GM19438 (cell line): Measurements from ENCODE around the gene SYNE2.
"Not testable (repeated sequence)": the region's sequence is repeated elsewhere in the genome, so short reads cannot be mapped to it uniquely, and the experiment has no call there.

ENCODE experiments used
- ATAC-seq: cut with Tn5 transposase; IDR thresholded peaks from one replicate; pipeline ENCODE4 v1.9.1; 2021; ENCODE audit warnings: low read depth; ENCODE audit not compliant: unreplicated experiment

The SYNE2 gene

DNA sequence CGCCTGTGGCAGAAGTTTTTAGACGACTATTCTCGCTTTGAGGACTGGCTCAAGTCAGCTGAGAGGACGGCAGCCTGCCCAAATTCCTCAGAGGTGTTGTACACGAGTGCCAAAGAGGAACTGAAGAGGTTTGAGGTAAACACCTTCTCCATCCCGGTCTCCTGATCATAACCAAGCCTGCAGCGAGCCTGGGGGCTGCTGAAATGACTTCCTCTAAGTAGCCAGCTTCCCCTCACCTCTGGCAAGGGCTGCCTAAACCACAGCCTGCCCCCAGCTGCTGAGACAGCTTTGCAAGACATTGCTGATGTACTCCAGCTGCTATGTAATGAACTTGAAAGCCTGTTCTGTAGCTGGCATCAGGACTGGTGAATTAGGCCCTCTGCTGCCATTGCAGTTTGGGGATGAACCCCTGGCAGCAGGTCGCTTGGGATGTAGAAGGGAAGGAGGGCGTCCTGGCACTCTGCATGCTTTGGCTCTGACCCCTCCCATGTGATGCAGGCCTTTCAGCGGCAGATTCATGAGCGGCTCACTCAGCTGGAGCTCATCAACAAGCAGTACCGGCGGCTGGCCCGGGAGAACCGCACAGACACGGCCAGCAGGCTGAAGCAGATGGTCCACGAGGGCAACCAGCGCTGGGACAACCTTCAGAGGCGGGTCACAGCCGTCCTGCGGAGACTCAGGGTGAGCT lies 356.8 kb downstream of the SYNE2 start:
- no peak for ATAC-seq

DNA sequence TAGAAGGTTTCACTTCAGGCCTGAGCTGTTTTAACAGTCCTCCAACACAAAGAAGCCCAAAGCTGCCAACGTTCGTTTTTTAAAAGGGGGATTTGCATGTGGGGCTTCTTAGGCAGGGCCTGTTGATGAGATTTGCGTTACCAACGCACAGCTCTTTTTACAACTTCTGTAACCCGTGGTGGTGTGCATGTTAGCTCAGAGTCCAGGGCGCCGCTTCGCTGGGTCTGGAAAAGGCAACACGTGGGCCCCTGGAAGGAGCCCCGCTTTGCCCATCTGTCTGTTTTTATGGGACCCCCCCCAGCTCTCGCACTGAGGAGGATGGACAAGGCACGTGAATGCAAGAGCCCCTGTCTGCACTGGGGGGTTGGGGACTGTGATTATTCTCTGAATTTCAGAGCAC lies 357.4 kb downstream of the SYNE2 start:
- ATAC-seq, result no peak

GRCh38 chr14:64210912-64211311 lies 358.1 kb downstream of the SYNE2 start:
- not testable (repeated sequence) for ATAC-seq

- no peak for ATAC-seq
Measured at GRCh38 chr14:64212666-64213065, 359.9 kb downstream of the SYNE2 start.

- ATAC-seq, result no peak
Measured at GRCh38 chr14:64213086-64213485, 360.3 kb downstream of the SYNE2 start.

DNA sequence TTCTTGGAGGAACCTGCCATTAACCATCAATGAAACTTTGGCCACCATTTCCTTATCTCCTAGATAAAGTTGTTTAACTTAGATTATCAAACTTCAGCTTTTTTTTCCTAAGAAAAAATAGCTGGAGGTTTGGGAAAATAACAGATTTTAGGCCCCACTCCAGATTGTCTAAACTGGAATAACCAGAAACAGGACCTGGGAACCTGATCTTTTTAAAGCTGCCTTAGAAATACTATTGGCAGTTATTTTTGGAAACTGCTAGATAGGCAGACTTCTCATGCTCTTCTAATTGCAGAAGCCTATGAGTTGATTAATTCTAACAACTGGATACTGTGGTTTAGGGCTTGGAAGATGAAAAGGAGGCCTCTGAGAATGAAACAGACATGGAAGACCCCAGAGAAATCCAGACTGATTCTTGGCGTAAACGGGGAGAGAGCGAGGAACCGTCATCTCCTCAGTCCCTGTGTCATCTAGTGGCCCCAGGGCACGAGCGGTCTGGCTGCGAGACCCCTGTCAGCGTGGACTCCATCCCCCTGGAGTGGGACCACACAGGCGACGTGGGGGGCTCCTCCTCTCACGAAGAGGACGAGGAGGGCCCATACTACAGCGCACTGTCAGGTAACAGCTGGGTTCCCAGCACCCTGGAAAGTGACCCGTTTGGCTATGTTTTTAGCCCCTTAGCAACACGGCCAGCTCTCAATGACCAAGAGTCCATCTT lies 361.2 kb downstream of the SYNE2 start:
- no peak for ATAC-seq

- ATAC-seq, result no peak
Measured at GRCh38 chr14:64215274-64215673, 362.5 kb downstream of the SYNE2 start.

- no peak for ATAC-seq
Measured at GRCh38 chr14:64215978-64216377, 363.2 kb downstream of the SYNE2 start.

DNA sequence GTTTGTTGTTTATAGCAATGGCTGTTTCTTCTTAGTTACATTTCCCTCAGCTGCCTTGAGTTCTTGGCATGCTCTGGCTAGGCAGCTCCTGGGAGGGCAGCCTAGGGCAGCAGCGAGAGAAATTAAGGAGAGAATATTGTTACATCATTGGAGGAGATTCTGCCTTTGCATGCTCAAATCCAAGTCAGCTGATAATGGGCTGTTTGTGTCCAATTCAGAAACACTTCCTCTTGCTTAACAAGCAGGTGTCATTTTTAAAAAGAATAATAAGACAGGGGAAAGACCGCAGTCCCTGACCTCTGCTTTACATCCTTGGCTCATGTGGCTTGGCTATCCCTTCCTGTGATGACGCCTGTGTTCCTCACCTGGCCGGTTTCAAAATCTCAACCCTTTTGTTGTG lies 364.5 kb downstream of the SYNE2 start:
- ATAC-seq, result no peak

DNA sequence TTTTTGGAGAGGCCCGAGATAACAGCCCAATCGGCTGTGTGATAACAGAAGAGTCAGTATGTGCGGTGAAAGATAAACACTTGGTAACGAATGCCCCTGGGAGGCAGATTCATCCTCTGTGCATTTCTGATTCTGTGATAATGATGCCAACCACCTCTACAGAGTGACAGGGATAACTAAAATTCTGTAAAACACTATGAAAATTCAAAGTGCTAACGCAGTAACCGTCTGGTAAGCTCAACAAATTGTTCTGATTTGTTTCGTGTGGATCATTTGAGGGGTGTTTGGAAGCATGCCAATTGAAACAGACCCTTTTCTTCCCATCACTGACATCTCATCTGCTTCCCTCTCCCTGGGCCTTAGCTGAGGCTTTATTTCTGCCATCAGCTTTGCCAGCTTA lies 365.0 kb downstream of the SYNE2 start:
- ATAC-seq, result no peak

DNA sequence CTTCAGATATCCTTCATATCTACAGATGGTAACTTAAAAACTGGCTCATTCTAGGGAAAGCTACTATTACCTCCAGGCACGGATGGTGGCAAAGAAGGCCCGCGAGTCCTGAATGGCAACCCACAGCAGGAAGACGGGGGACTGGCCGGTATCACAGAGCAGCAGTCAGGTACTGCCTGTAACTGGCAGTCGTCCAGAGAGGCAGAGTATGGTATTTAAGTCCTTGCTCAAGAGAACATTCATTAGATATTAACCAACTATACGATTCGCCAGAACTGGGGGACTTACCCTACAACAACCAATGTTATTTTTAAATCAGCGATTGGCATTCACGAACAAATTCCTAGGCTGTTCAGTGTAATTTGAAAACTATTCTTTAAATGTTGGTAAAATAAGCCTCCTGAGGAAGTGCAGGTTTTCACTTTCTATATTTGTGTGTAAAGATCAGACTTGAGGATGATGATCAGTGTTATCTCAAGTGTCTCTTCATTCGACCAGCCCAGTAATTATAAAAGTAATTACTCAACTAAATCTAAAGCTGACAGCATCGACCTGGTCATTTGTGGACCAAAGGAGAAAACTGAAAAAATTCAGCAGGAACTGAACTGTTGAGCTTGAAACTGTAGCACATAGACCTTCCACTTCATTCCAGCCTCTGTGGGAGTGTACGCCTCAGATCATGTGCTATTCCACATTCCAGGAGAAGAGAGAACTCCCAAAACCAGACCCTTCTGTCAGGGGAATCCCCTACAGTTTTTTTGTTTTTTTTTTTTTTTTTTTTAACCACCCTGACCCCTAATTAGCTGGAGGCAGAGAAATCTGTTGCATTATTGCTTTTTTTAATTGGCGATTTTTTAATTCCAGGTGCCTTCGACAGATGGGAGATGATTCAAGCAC lies 365.8 kb downstream of the SYNE2 start:
- ATAC-seq, result no peak

GRCh38 chr14:64220056-64220455 lies 367.3 kb downstream of the SYNE2 start:
- no peak for ATAC-seq

- ATAC-seq, result no peak
Measured at GRCh38 chr14:64220466-64220865, 367.7 kb downstream of the SYNE2 start.

- no peak for ATAC-seq
Measured at GRCh38 chr14:64221391-64222003, 368.7 kb downstream of the SYNE2 start.

DNA sequence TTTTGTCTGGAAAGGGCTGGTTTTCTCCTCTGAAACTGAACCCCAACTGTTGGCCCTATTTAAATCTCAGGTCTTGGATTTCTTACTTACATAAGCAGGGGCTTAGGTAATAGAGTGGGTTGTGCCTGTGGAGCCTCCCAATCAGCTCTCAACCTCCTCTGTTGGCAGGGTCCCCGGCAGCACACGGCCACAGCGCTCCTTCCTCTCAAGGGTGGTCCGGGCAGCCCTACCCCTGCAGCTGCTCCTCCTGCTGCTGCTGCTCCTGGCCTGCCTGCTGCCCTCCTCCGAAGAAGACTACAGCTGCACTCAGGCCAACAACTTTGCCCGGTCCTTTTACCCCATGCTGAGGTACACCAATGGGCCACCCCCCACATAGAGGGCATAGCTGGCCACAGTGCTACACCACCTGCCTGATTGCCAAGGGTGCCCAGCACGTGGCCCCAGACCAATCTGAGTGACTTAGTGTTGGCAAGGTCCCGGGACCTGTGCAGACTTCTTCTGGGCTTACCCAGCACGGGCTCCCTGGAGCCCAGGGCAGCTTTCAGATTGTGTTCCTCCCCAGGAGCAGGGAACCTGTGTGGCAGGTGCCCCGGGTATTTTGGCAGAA lies 372.4 kb downstream of the SYNE2 start:
- no peak for ATAC-seq

- no peak for ATAC-seq
Measured at GRCh38 chr14:64227856-64228255, 375.1 kb downstream of the SYNE2 start.

DNA sequence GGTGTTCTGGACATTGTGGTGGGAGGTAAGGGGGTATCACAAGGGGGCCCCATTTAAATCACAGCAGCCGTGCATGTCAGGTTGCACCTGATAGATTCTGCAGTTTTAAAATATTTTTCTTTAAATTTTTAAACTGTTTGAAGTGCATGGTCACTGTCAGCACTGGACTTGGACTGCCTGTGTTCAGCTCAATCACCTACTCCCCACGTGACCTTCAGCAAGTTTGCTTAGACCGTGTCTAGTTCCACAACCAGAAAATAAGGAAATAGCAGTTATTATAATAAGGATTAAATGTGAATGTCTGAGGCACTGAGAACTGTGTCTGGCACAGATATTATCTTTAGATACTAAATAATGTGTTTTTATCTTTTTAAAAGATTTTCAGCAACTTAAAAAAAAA lies 376.7 kb downstream of the SYNE2 start:
- no peak for ATAC-seq

DNA sequence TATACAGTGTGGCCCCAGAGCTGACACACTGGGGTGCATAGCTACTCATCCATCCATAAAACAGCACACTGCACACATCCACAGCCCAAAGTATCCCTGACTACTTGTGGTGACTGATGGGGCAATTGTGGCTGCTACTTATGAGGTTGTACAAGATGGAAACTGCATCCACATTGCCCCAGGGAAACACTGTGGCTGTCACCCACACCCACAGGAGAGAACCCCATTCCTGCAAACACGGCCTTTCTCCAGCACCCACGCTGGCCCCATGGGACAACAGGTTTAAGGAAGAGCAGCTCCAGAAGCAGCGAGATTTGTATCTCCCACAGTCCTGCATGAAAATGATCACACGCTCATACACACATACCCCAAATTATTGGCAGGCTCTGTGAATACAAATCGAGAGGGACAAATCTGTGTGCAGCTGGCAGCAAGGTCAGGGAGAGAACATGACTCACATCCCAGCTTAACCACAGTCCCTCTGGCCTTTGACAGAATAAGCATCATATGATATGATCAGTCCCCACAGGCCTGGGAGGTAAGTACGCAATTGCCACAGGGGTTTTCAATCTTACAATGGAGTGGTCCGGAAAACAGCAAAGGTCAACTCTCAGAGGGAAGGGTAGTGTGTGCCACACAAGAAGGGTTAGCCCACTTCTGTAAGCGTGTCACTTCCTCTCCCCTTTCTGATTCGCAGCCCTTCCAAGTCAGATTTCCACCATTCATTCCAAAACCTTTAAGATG lies 379.5 kb downstream of the SYNE2 start:
- ATAC-seq, result no peak

DNA sequence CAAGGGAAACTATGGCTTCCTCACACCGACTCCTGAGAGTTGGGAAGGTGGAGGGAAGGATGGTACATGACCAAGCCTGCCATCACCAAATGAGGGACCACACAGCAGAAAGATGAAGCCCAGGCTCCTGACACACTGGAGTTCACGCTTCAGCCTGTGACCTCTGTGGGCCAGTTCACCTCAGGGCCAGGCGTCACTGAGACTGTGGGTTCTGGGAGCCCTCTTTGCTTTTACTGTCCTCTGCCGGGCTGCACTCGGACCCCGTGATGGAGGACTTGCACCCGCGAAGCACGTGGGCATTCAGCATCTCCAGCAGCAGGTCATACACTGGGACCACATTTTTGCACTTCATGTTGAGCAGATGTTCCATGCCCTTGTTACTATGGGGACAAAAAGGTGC lies 380.1 kb downstream of the SYNE2 start:
- ATAC-seq, result no peak
